Psoas muscle (tissue), 8 donors: ENCODE results near the gene CLMN. TPM values are rescaled to one million over a fixed set of nuclear protein-coding genes. Genes with fewer than 3 reads are reported as not detected.

Source experiments
- ATAC-seq, 4 donors: fragments of 200-7000 bp; cut with Tn5 transposase; one replicate each; pipeline ENCODE4 v1.9.1; 2020; ENCODE audit warnings: moderate library complexity in 3 of 4, mild to moderate bottlenecking in 2 of 4
- DNase-seq, 2 donors: peaks; one replicate each; pipeline ENCODE4 v3.0.0-alpha.2; 2020
- H3K27ac ChIP-seq: fragments of 200-600 bp; one replicate; pipeline ENCODE4 v1.8.0; 2022
- H3K27me3 ChIP-seq, 3 donors: fragments of 200-600 bp in 1 of 3; one replicate each; pipeline versions ENCODE4 v1.6.1 to v1.8.0; 2013 to 2022; ENCODE audit warnings: low read length in 2 of 3, mild to moderate bottlenecking in 2 of 3, moderate library complexity in 1 of 3; ENCODE audit not compliant: insufficient read depth in 3 of 3
- H3K36me3 ChIP-seq, 2 donors: fragments of 200-600 bp in 1 of 2; one replicate each; pipeline versions ENCODE4 v1.6.1 to v1.8.0; 2013 to 2022; ENCODE audit warnings: low read depth in 1 of 2, mild to moderate bottlenecking in 1 of 2, moderate library complexity in 1 of 2; ENCODE audit not compliant: insufficient read depth in 1 of 2
- H3K4me1 ChIP-seq: fragments of 200-600 bp; one replicate; pipeline ENCODE4 v1.8.0; 2022
- H3K4me3 ChIP-seq: fragments of 200-600 bp; one replicate; pipeline ENCODE4 v1.8.0; 2022; ENCODE audit warnings: mild to moderate bottlenecking
- H3K9me3 ChIP-seq: fragments of 200-600 bp; one replicate; pipeline ENCODE4 v1.8.0; 2022
- CTCF ChIP-seq: fragments of 200-600 bp; IDR thresholded peaks from one replicate; pipeline ENCODE4 v1.8.0; 2022; ENCODE audit warnings: antibody characterized with exemption
- WGBS, 3 donors: extraction: QIAGEN DNeasy Blood & Tissue Kit; methylation state at CpG; one replicate each; pipeline versions ENCODE4 v1.1.6 to v1.1.7; 2013; 5-methylcytosine and 5-hydroxymethylcytosine counted together
- intact Hi-C, 2 donors: fragments of 100-400 bp; cut with DNase I; formaldehyde crosslinking; loops; one replicate each; pipeline versions ENCODE4 v1.11.0 to v1.14.2; 2022
- polyA plus RNA-seq, 3 donors: library from polyadenylated mRNA; stranded (reverse); fragments of 200-250 nt; gene quantifications; one replicate each; pipeline ENCODE4 v1.2.3, GENCODE V29; 2013
- total RNA-seq, 4 donors: library from RNA; stranded (reverse); fragmentation: NEBNext Ultra II Directional in 2 of 4; extraction: Animal tissue kit (Norgen Biotek cat#: 25700) in 2 of 4; gene quantifications; one replicate each; pipeline versions ENCODE4 v1.2.1 to v1.2.4, GENCODE V29; 2021 to 2023
- donor health status: healthy with polysubstance abuse.
- donor health status: DM: no; HTN: no; CAD: no; lungs with moderate emphysema.
- donor health status: Bipolar disorder and iron deficiency.
- donor health status: healthy.
- donor health status: DM: yes; HTN: yes; CAD: no.
- donor health status: DM: no; HTN: no; CAD: no.
- donor health status: DM: no; HTN: no; CAD: no.
- donor health status: DM: yes; HTN: yes; CAD: no.

Gene CLMN
- total and polyA plus RNA-seq, 7 donors = 1.7 to 9.6 (median 3.9) TPM

GRCh38 chr14:95258754-95259593 is 60.7 kb downstream of the CLMN start:
- no peak for TF ChIP-seq CTCF
- Histone ChIP-seq H3K36me3 (no peaks in the 10 kb centered on the region), H3K4me3 (no peak overlapping the region), H3K9me3 (no peaks in the 10 kb centered on the region), H3K4me1 (peaks cover 6% of the 10 kb centered on the region), H3K27me3 (no peaks in the 10 kb centered on the region), H3K27ac (no peak overlapping the region)
- 50 to 57% (median 54%) methylated on average over 12 of the region's 12 CpGs for WGBS, 3 donors
- ATAC-seq (peak in 1 of 4 donors; percentile 24), DNase-seq (no peak)
- intact Hi-C loops = no loop called here

GRCh38 chr14:95258156-95258555 is 61.6 kb downstream of the CLMN start:
- H3K27me3 ChIP-seq = no peaks in the 10 kb centered on the region
- H3K27ac ChIP-seq = no peak overlapping the region
- no peak for DNase-seq
- 95 to 100% (median 97%) methylated on average over 2 of the region's 2 CpGs for whole genome bisulfite sequencing, 3 donors
- H3K4me1 ChIP-seq = peaks cover 6% of the 10 kb centered on the region
- no peaks in the 10 kb centered on the region for H3K9me3 ChIP-seq
- intact Hi-C loops = no loop called here
- no peaks in the 10 kb centered on the region for H3K36me3 ChIP-seq
- TF ChIP-seq CTCF = no peak
- no peak overlapping the region for H3K4me3 ChIP-seq
- ATAC-seq = no peak

GRCh38 chr14:95257521-95257920 is 62.2 kb downstream of the CLMN start:
- intact Hi-C loops = no loop called here
- TF ChIP-seq CTCF = no peak

GRCh38 chr14:95256776-95257060 is 63.0 kb downstream of the CLMN start:
- no peak overlapping the region for H3K4me3 ChIP-seq
- intact Hi-C loops = no loop called here
- H3K36me3 ChIP-seq = no peaks in the 10 kb centered on the region
- H3K27me3 ChIP-seq = no peaks in the 10 kb centered on the region
- TF ChIP-seq CTCF = no peak
- peaks cover 4% of the 10 kb centered on the region for H3K4me1 ChIP-seq
- H3K27ac ChIP-seq = no peak overlapping the region
- ATAC-seq (no peak), DNase-seq (no peak)
- 97 to 100% (median 97%) methylated on average over 3 of the region's 3 CpGs for WGBS, 3 donors
- H3K9me3 ChIP-seq = no peaks in the 10 kb centered on the region

More at GRCh38 chr14:95257521-95257920, 62.2 kb downstream of the CLMN start:
- Histone ChIP-seq H3K4me1 (peaks cover 6% of the 10 kb centered on the region), H3K36me3 (no peaks in the 10 kb centered on the region), H3K27me3 (no peaks in the 10 kb centered on the region), H3K4me3 (no peak overlapping the region), H3K27ac (no peak overlapping the region), H3K9me3 (no peaks in the 10 kb centered on the region)
- no peak for DNase-seq
- ATAC-seq = no peak
- WGBS, 3 donors = 92 to 94% (median 93%) methylated on average over 11 of the region's 11 CpGs
